Urinary bladder (tissue), 4 donors: ENCODE results near the gene IL17RE. TPM values are rescaled to one million over a fixed set of nuclear protein-coding genes. Genes with fewer than 3 reads are reported as not detected.
"Not testable (repeated sequence)": the region's sequence is repeated elsewhere in the genome, so short reads cannot be mapped to it uniquely, and the experiment has no call there.

Source experiments
- DNase-seq: peaks from one replicate; pipeline ENCODE4 v3.0.0-alpha.2; 2015; ENCODE audit errors: extremely low spot score
- H3K27ac ChIP-seq: one replicate; pipeline ENCODE4 v1.5.1; 2013; ENCODE audit warnings: low read depth, mild to moderate bottlenecking, moderate library complexity
- H3K36me3 ChIP-seq: one replicate; pipeline ENCODE4 v1.6.1; 2013; ENCODE audit warnings: mild to moderate bottlenecking, moderate library complexity; ENCODE audit not compliant: insufficient read depth
- H3K4me1 ChIP-seq: one replicate; pipeline ENCODE4 v1.6.1; 2013; ENCODE audit warnings: mild to moderate bottlenecking, moderate library complexity; ENCODE audit not compliant: insufficient read depth
- H3K4me3 ChIP-seq: one replicate; pipeline ENCODE4 v1.5.1; 2013; ENCODE audit warnings: low read depth, low read length
- WGBS: extraction: QIAGEN DNeasy Blood & Tissue Kit; methylation state at CpG from one replicate; pipeline ENCODE4 v1.1.7; 2013; 5-methylcytosine and 5-hydroxymethylcytosine counted together
- polyA plus RNA-seq: library from polyadenylated mRNA; stranded (reverse); fragments of 200-250 nt; gene quantifications from one replicate; pipeline ENCODE4 v1.2.3, GENCODE V29; 2013
- total RNA-seq: library from RNA; depleted of rRNA; stranded (reverse); fragments of >200 nt; gene quantifications from one replicate; pipeline ENCODE4 v1.2.3, GENCODE V29; 2014
- donor health status: healthy with polysubstance abuse.
- donor health status: healthy.

Gene IL17RE
- 1.2 TPM for total RNA-seq
- 4.3 TPM for polyA plus RNA-seq

DNA sequence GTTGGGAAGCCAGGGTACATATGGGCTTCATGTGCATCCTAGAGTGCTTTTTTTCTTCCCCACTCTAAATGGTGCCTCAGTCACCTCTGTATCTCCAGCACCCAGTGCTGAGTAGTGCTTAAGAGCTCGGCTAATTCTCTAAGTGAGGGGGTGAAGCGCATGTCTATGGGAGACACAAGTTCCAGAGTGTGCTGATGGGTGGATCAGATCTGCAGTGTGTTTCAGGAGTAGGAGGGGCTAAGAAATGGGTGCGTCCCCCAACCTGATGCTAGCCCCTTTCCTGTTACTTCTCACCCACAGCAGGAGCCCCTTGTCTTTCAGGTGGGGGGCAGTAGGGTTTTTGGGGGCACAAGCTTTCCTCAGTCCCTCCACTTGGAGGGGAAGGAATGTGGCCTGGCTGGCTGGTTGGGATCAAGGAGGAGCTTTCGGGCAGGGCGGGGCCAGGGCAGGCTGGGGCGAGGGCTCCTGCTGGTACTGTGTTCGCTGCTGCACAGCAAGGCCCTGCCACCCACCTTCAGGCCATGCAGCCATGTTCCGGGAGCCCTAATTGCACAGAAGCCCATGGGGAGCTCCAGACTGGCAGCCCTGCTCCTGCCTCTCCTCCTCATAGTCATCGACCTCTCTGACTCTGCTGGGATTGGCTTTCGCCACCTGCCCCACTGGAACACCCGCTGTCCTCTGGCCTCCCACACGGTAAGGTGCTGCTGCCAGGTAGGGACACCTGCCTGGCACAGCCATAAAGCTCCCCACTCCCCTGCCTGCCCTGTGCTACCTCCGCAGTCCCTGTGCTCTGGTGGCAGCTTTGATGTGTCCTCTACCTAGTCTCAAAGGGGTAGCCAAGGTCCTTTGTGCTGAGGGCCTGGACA is at the start of gene IL17RE:
Gene IL17RE (plus strand): TSS at position 477 of the 866 bp plus-strand sequence. CDS start 85 bp downstream, at position 562.
- Histone ChIP-seq H3K4me3 (no peak within 1 kb of the TSS), H3K36me3 (no peaks in the 10 kb centered on the region), H3K27ac (no peak within 1 kb of the TSS), H3K4me1 (no peaks in the 10 kb centered on the region)
- WGBS = 46% methylated on average over 13 of the region's 13 CpGs
- no peak for DNase-seq

DNA sequence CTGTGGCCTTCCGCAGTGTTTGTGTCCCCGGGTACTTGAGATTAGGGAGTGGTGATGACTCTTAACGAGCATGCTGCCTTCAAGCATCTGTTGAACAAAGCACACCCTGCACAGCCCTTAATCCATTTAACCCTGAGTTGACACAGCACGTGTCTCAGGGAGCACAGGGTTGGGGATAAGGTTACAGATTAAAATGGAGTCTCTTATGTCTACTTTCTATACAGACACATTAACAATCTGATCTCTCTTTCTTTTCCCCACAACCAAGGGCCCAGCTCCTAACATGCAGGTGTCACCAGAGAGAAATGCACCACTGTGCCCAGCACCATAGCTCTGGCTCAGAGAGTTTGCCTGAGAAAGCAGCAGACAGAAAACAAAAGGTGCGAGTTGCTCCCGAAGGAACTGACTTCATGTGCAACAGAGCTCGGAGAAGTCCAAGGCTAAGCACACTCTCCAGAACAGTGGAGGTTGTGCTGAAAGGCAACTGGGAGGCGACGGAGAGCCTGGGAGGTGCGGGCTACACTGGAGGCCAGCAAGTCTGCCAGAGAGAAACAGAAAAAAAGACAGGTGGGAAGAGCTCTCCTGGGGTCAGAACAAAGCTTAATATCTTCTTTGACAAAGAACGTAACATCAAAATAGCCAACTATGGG is 48.2 kb upstream of the IL17RE start:
- H3K4me1 ChIP-seq, DNase-seq, H3K27ac ChIP-seq, H3K36me3 ChIP-seq, H3K4me3 ChIP-seq: not testable (repeated sequence)
- 69% methylated on average over 11 of the region's 11 CpGs for WGBS

GRCh38 chr3:9855594-9855993 is 47.1 kb upstream of the IL17RE start:
- Histone ChIP-seq H3K4me3 (no peak overlapping the region), H3K27ac (no peak overlapping the region), H3K36me3 (no peaks in the 10 kb centered on the region), H3K4me1 (no peaks in the 10 kb centered on the region)
- WGBS = 98% methylated on average over 3 of the region's 3 CpGs
- DNase-seq = no peak

DNA sequence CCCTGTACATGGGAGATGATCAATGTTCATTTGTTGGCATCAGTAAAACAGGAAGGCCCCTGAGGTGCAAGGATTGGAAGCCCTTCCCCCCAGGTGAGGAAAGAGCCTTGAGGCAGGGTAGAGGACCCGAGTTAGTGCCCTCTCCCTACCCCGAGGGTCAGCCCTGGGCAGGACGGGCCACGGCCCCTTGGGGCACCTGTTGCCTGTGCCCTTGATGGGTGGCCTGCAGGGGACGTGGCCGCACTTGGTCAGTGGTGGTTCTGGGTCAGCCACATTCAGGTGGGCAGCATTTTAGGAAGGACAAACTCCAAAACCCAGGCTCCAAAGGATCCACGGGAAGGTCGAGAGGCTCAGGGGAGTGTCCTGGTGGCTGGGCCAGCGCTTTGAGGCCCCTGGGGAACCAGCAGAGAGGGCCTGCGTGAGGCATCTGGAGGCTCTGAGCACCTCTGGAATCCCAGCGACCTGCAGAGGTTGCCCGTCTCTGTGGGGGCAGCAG is 43.1 kb upstream of the IL17RE start:
- no peak overlapping the region for H3K27ac ChIP-seq
- H3K4me1 ChIP-seq = no peaks in the 10 kb centered on the region
- WGBS = 88% methylated on average over 12 of the region's 12 CpGs
- DNase-seq = no peak
- no peak overlapping the region for H3K4me3 ChIP-seq
- no peaks in the 10 kb centered on the region for H3K36me3 ChIP-seq

- Histone ChIP-seq H3K4me1 (no peaks in the 10 kb centered on the region), H3K4me3 (no peak overlapping the region), H3K36me3 (no peaks in the 10 kb centered on the region), H3K27ac (no peak overlapping the region)
- DNase-seq = no peak
- WGBS = 91% methylated on average over 4 of the region's 4 CpGs
These were observed 41.4 kb upstream of the IL17RE start for GRCh38 chr3:9861201-9861600.

GRCh38 chr3:9861626-9862130 is 41.0 kb upstream of the IL17RE start:
- H3K27ac ChIP-seq = no peak overlapping the region
- 89% methylated on average over 5 of the region's 5 CpGs for WGBS
- no peaks in the 10 kb centered on the region for H3K36me3 ChIP-seq
- no peaks in the 10 kb centered on the region for H3K4me1 ChIP-seq
- H3K4me3 ChIP-seq = no peak overlapping the region
- DNase-seq = no peak

DNA sequence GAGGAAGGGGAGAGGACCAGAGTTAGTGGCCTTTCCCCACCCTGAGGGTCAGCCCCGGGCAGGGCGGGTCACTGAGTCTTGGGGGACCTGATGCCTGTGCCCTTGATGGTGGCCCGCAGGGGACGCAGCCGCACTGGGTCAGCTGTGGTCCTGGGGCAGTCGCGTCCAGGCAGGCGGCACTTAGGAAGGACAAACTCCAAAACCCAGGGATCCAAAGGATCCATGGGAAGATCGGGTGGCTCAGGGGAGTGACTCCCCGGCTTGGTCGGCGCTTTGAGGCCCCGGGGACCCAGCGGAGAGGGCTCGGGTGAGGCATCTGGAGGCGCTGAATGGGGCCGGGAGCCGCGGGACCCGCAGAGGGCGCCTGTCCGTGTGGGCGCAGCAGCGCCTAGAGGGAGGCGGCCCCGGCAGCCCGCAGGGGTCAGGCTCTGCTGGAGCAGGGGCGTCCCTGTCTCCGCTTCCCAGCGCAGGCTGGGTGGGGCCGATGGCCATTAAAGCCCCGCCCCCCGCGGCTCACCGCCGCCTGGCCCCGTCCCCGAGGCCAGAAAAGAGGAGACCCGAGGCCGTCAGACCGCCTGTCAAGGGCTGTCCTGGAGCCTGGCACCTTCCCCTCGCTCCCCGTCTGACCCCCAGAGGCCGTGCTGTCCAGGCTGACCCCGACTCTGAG is 40.1 kb upstream of the IL17RE start:
- no peak for DNase-seq
- H3K27ac ChIP-seq = no peak overlapping the region
- H3K4me3 ChIP-seq = peak overlapping the region; percentile 14
- H3K36me3 ChIP-seq = no peaks in the 10 kb centered on the region
- no peaks in the 10 kb centered on the region for H3K4me1 ChIP-seq
- 13% methylated on average over 45 of the region's 45 CpGs for WGBS

DNA sequence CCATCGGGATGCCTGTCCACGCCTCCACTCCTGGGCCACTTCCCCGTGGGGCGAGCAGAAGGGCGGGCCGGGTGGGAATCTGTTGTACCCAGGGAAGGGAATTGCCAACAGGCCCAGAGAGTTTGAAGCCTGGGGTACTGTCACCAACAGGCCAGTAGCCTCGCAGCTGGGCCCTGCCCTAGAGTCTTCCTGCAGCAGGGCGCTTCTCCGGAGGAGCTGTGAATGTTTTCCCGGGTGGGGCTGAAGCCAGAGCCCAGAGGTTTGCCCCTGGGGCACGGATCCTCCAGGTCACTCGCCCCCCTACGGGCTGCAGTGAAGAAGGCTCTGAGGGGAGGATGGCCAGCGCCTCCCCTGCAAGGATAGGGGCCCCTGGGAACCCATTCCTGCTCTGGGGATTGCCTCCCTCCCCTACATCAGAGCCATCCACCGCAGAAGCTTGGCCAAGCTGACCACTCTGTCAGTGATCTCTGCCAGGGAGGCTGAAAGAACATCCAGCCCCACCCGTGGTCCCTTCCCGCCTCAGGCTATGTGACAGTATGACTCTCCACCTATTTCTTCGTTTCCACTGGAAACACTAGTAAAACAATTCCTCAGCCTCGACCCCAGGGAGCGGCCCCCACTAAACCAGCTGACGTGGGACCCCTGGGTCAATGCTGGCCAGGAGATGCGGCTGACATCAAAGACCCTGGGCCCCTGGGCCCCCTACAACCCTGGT is 39.4 kb upstream of the IL17RE start:
- Histone ChIP-seq H3K27ac (no peak overlapping the region), H3K4me3 (peak overlapping the region; percentile 14), H3K4me1 (no peaks in the 10 kb centered on the region), H3K36me3 (no peaks in the 10 kb centered on the region)
- DNase-seq = no peak
- 59% methylated on average over 22 of the region's 22 CpGs for WGBS

GRCh38 chr3:9864200-9864927 is 38.3 kb upstream of the IL17RE start:
- H3K36me3 ChIP-seq = no peaks in the 10 kb centered on the region
- H3K4me1 ChIP-seq = no peaks in the 10 kb centered on the region
- WGBS = 30% methylated on average over 16 of the region's 16 CpGs
- DNase-seq = peak; percentile 69
- H3K27ac ChIP-seq = peak overlapping the region; percentile 91
- H3K4me3 ChIP-seq = no peak overlapping the region

DNA sequence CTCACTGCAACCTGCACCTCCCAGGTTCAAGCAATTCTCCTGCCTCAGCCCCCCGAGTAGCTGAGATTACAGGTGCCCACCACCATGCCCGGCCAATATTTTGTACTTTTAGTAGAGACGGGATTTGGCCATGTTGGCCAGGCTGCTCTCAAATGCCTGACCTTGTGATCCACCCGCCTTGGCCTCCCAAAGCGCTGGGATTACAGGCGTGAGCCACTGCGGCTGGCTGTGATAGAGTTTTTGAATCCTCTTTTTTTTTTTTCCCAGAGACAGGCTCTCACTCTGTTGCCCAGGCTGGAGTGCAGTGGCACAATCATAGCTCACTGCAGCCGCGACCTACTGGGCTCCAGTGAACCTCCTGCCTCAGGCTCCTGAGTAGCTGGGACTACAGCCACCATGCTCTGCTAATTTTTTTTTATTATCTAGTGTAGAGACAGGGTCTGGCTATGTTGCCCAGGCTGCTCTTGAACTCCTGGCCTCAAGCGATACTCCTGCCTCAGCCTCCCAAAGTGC is 37.5 kb upstream of the IL17RE start:
- H3K36me3 ChIP-seq, DNase-seq, H3K27ac ChIP-seq, H3K4me3 ChIP-seq, H3K4me1 ChIP-seq: not testable (repeated sequence)
- 61% methylated on average over 10 of the region's 10 CpGs for WGBS

DNA sequence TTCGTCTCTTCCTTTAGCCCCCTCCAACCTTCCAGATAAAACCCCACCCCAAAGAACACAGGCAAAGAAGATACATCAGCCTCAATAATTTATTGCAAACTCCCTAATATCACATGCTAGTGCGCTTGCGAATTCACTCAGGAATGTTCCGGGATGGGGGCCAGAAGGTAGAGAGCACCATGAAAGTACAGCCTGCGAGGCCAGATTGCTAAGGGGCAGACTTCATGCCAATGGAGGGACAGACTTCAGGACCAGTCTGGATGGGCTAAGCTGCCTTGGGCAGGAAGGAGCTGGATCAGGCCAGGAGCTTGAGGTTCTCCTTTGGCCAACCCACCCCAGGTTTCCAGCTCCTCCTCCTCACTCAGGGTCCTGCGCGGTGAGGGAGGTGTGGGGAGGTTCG is 36.0 kb upstream of the IL17RE start:
- Histone ChIP-seq H3K27ac (no peak overlapping the region), H3K36me3 (no peaks in the 10 kb centered on the region), H3K4me1 (no peaks in the 10 kb centered on the region), H3K4me3 (no peak overlapping the region)
- 54% methylated on average over 8 of the region's 8 CpGs for WGBS
- no peak for DNase-seq

GRCh38 chr3:9867106-9867505 is 35.5 kb upstream of the IL17RE start:
- whole genome bisulfite sequencing = 93% methylated on average over 12 of the region's 12 CpGs
- no peak for DNase-seq
- Histone ChIP-seq H3K27ac (no peak overlapping the region), H3K4me1 (no peaks in the 10 kb centered on the region), H3K4me3 (no peak overlapping the region), H3K36me3 (no peaks in the 10 kb centered on the region)
